Measurements from ENCODE around the gene GNB4.

The GNB4 gene

DNA sequence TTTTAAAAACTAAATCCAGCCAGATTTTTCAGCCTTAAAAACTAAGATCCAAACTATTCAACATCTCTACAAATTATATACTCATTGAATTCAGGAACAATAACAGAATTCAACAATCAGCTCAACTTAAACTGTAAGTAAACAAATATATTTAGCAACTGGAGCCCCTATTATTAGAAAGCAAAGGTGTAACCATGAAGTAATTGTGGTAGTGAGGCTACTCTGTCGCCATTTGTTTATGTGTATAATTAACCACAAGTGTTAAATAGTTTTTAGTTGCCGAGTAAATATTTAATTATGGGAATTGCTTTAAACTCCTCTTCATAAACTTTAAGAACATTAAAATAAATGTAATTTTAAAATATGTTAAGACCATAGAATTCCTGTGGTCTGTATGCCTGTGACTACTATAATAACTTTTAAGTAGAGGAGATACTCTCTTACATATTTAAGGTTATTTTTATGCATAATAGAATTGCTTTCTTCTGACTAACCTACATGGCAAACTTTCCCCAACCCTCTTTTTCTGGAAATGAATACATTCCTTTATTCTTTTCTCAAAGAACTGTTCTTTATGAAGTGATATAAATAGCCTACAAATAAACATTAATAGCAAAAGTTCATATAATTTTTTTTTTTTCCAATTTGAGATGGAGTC lies 52.6 kb downstream of the GNB4 start:
- in situ Hi-C loops (cut with MboI; ENCODE audit: low pct_unique_long_range_greater_than_20kb, low sequenced_read_pairs, unreplicated experiment): no loop called here

DNA sequence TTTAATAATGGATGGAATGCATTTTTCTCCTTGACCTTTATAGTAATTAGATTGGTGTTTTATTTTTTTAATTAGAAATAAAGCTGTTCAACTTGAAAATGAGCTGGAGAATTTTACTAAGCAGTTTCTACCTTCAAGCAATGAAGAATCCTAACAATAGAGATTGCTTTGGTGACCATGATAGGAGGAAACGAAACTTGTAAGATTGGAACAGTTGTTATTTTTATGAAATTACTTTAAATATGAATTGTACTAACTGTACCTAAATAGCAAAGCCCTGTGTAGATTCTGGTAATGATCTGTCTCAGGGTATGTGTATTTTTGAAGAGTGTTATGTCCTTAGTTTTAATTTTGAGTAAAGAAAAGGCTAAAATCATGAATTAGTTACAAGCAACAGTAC lies 59.4 kb downstream of the GNB4 start:
- TF ChIP-seq, protein P1, sequence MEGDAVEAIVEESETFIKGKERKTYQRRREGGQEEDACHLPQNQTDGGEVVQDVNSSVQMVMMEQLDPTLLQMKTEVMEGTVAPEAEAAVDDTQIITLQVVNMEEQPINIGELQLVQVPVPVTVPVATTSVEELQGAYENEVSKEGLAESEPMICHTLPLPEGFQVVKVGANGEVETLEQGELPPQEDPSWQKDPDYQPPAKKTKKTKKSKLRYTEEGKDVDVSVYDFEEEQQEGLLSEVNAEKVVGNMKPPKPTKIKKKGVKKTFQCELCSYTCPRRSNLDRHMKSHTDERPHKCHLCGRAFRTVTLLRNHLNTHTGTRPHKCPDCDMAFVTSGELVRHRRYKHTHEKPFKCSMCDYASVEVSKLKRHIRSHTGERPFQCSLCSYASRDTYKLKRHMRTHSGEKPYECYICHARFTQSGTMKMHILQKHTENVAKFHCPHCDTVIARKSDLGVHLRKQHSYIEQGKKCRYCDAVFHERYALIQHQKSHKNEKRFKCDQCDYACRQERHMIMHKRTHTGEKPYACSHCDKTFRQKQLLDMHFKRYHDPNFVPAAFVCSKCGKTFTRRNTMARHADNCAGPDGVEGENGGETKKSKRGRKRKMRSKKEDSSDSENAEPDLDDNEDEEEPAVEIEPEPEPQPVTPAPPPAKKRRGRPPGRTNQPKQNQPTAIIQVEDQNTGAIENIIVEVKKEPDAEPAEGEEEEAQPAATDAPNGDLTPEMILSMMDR (IDR thresholded peaks at IDR 0.05; ENCODE audit: extremely low read depth, insufficient read depth, missing control alignments): no peak
- DNase-seq (ENCODE audit: low spot score): no peak
- in situ Hi-C loops (cut with MboI; ENCODE audit: low pct_unique_long_range_greater_than_20kb, low sequenced_read_pairs, unreplicated experiment): no loop called here

More for the DNA sequence above, 52.6 kb downstream of the GNB4 start:
- TF ChIP-seq, protein P1 (IDR thresholded peaks at IDR 0.05; ENCODE audit: extremely low read depth, insufficient read depth, missing control alignments): no peak
- DNase-seq (ENCODE audit: low spot score): no peak

DNA sequence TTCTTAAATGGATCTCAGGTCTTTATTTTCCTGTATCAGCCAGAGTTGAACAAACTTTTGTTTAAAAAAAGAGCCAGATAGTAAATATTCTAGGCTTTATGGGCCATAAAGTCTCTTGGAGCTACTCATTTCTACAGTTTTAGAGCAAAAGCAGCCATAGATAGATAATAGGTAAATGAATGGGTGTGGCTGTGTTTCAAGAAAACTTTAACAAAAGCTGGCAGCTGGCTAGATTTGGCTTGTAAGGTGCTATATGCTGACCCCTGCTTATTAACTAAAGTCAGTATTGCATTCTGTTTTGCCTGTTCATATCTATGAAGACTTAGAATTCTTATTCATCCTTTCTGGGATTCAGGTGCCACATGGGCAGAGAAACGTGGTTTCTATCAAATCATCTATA lies 74.8 kb downstream of the GNB4 start:
- TF ChIP-seq, protein P1 (IDR thresholded peaks at IDR 0.05; ENCODE audit: extremely low read depth, insufficient read depth, missing control alignments): no peak
- in situ Hi-C loops (cut with MboI; ENCODE audit: low pct_unique_long_range_greater_than_20kb, low sequenced_read_pairs, unreplicated experiment): no loop called here
- DNase-seq (ENCODE audit: low spot score): no peak

DNA sequence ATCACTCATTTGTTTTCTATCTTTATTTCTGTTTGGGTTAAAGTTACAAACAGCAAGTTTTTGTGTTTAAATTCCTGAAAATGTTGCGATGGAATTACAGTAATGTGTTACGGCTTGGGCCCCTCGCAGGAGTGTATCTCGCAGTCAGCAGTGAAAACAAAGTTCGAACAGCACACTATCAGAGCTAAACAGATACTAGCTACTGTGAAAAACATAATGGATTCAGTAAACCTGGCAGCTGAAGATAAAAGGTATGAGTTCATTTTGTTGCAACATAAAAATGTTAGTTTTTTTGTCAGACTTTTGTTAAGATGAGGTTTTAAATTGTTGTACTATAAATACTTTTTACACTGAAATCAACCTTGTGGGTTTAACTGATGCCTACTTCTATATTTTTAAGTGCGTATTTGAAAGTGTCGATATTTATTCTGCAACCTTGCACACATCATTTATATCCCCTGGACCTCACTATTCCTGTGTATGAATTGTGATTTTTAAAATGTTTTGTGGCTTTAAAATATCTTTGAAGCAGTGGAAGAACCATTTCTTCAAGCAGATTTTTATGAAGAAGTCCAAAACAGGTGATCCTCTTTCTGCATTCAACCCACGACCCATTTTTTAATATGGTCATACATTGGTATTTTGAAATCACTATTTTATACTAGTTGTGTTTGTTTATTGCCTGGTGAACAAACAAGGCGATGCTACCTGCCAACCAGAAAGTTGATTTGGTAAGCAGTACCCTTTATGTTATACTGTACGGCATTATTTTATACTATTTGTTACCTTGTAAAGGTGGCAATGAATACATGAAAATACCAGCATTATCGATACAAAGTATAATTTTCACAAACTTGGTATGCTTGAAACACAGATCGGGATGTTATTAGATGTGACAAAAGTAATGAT lies 75.9 kb downstream of the GNB4 start:
- DNase-seq (ENCODE audit: low spot score): no peak
- TF ChIP-seq, protein P1 (IDR thresholded peaks at IDR 0.05; ENCODE audit: extremely low read depth, insufficient read depth, missing control alignments): no peak
- in situ Hi-C loops (cut with MboI; ENCODE audit: low pct_unique_long_range_greater_than_20kb, low sequenced_read_pairs, unreplicated experiment): no loop called here

GRCh38 chr3:179373938-179374337 lies 77.3 kb downstream of the GNB4 start:
- in situ Hi-C loops (cut with MboI; ENCODE audit: low pct_unique_long_range_greater_than_20kb, low sequenced_read_pairs, unreplicated experiment): no loop called here
- no peak for DNase-seq (ENCODE audit: low spot score)
- TF ChIP-seq, protein P1 (IDR thresholded peaks at IDR 0.05; ENCODE audit: extremely low read depth, insufficient read depth, missing control alignments): no peak

- DNase-seq (ENCODE audit: low spot score): no peak
- TF ChIP-seq, protein P1 (IDR thresholded peaks at IDR 0.05; ENCODE audit: extremely low read depth, insufficient read depth, missing control alignments): no peak
- in situ Hi-C loops (cut with MboI; ENCODE audit: low pct_unique_long_range_greater_than_20kb, low sequenced_read_pairs, unreplicated experiment): no loop called here
Measured at GRCh38 chr3:179369621-179370020, 81.6 kb downstream of the GNB4 start.

Measured in GM13977 (cell line).